HEK293T (cell line): ENCODE data around the gene ATG14.
"Not testable (repeated sequence)": the region's sequence is repeated elsewhere in the genome, so short reads cannot be mapped to it uniquely, and the experiment has no call there.

ENCODE experiments used
- CTCF ChIA-PET: fragments of 350-600 bp; formaldehyde crosslinking; extraction: SDS; loops from one replicate; lab custom pipeline; 2021; ENCODE audit warnings: antibody characterized with exemption, inconsistent platforms; lab: Yijun Ruan, JAX
- POLR2A ChIA-PET: fragments of 350-600 bp; formaldehyde crosslinking; extraction: SDS; loops from one replicate; lab custom pipeline; 2020; ENCODE audit warnings: antibody characterized with exemption, inconsistent platforms; lab: Yijun Ruan, JAX
- DNase-seq: peaks from one replicate; pipeline ENCODE4 v3.0.0; 2012; ENCODE audit warnings: mixed read lengths; ENCODE audit errors: extremely low spot score
- ARNT ChIP-seq: fragments of 450-650 bp; IDR thresholded peaks from 2 replicates; pipeline ENCODE4 v1.6.1; 2017; ENCODE audit warnings: mild to moderate bottlenecking
- BHLHE40 ChIP-seq: fragments of 450-650 bp; IDR thresholded peaks from 2 replicates; pipeline ENCODE4 v1.6.1; 2016; ENCODE audit warnings: mild to moderate bottlenecking, moderate library complexity, borderline replicate concordance
- CTBP1 ChIP-seq: fragments of 450-650 bp; IDR thresholded peaks from 2 replicates; pipeline ENCODE4 v1.6.1; 2016; ENCODE audit warnings: borderline replicate concordance
- ELF4 ChIP-seq: fragments of 450-650 bp; IDR thresholded peaks from 2 replicates; pipeline ENCODE4 v1.6.1; 2017; ENCODE audit warnings: antibody characterized with exemption
- FOXA1 ChIP-seq: fragments of 450-650 bp; IDR thresholded peaks from 2 replicates; pipeline ENCODE4 v1.6.1; 2016; ENCODE audit warnings: mild to moderate bottlenecking
- FOXK2 ChIP-seq: fragments of 450-650 bp; IDR thresholded peaks from 2 replicates; pipeline ENCODE4 v1.6.1; 2016; ENCODE audit warnings: mild to moderate bottlenecking
- FOXM1 ChIP-seq: fragments of 450-650 bp; IDR thresholded peaks from 2 replicates; pipeline ENCODE4 v1.6.1; 2017; ENCODE audit warnings: mild to moderate bottlenecking, borderline replicate concordance
- HDGF ChIP-seq: fragments of 450-650 bp; IDR thresholded peaks from 2 replicates; pipeline ENCODE4 v1.6.1; 2017; ENCODE audit warnings: antibody characterized with exemption, borderline replicate concordance
- L3MBTL2 ChIP-seq: fragments of 450-650 bp; conservative IDR thresholded peaks from 2 replicates; pipeline ENCODE4 v1.6.1; 2016; ENCODE audit warnings: mild to moderate bottlenecking
- LEF1 ChIP-seq: fragments of 450-650 bp; IDR thresholded peaks from 2 replicates; pipeline ENCODE4 v1.6.1; 2017; ENCODE audit warnings: mild to moderate bottlenecking, borderline replicate concordance
- NFRKB ChIP-seq: fragments of 450-650 bp; IDR thresholded peaks from 2 replicates; pipeline ENCODE4 v1.6.1; 2016; ENCODE audit warnings: mild to moderate bottlenecking, moderate library complexity
- PKNOX1 ChIP-seq: fragments of 450-650 bp; IDR thresholded peaks from 2 replicates; pipeline ENCODE4 v1.6.1; 2016
- SP1 ChIP-seq: fragments of 450-650 bp; IDR thresholded peaks from 2 replicates; pipeline ENCODE4 v1.6.1; 2017
- SUZ12 ChIP-seq: fragments of 450-650 bp; IDR thresholded peaks from 2 replicates; pipeline ENCODE4 v1.6.1; 2016; ENCODE audit warnings: mild to moderate bottlenecking
- TARDBP ChIP-seq: fragments of 450-650 bp; IDR thresholded peaks from 2 replicates; pipeline ENCODE4 v1.6.1; 2016
- ZNF384 ChIP-seq: fragments of 450-650 bp; IDR thresholded peaks from 2 replicates; pipeline ENCODE4 v1.6.1; 2016

Gene ATG14

GRCh38 chr14:55388160-55388559 is 23.5 kb downstream of the ATG14 start:
- no peak for DNase-seq
- ChIA-PET CTCF (no interaction called here), POLR2A (no interaction called here)
- TF ChIP-seq BHLHE40 (no peak), LEF1 (no peak), NFRKB (no peak), SP1 (no peak), HDGF (no peak), ELF4 (no peak), L3MBTL2 (no peak), FOXA1 (no peak), ARNT (no peak), SUZ12 (no peak), PKNOX1 (no peak), FOXK2 (no peak), FOXM1 (no peak)

GRCh38 chr14:55387121-55387520 is 24.5 kb downstream of the ATG14 start:
- ChIA-PET POLR2A (no interaction called here), CTCF (no interaction called here)
- no peak for DNase-seq
- TF ChIP-seq FOXM1 = no peak

GRCh38 chr14:55386037-55386808 is 25.4 kb downstream of the ATG14 start:
- no peak for DNase-seq
- ChIA-PET POLR2A (no interaction called here), CTCF (interaction anchor here (0.8 kb wide), 1 partner anchor 308 kb away, joined by 3 read pairs; no protein-coding TSS in a partner anchor)
- TF ChIP-seq SP1 = no peak
- no peak for TF ChIP-seq FOXK2
- no peak for TF ChIP-seq L3MBTL2
- TF ChIP-seq LEF1 = no peak
- TF ChIP-seq ZNF384 = no peak
- no peak for TF ChIP-seq CTBP1
- no peak for TF ChIP-seq ARNT
- no peak for TF ChIP-seq PKNOX1
- TF ChIP-seq NFRKB = no peak
- no peak for TF ChIP-seq FOXA1
- TF ChIP-seq TARDBP = no peak
- no peak for TF ChIP-seq FOXM1
- no peak for TF ChIP-seq HDGF
- no peak for TF ChIP-seq BHLHE40
- no peak for TF ChIP-seq ELF4
- no peak for TF ChIP-seq SUZ12

GRCh38 chr14:55384536-55384935 is 27.1 kb downstream of the ATG14 start:
- no peak for TF ChIP-seq TARDBP
- no peak for TF ChIP-seq LEF1
- POLR2A ChIA-PET = no interaction called here
- CTCF ChIA-PET = no interaction called here
- DNase-seq = no peak

- POLR2A ChIA-PET = no interaction called here
- TF ChIP-seq LEF1 = no peak
- no peak for DNase-seq
- CTCF ChIA-PET = interaction anchor here (0.6 kb wide), 1 partner anchor 928 kb away, joined by 5 read pairs; no protein-coding TSS in a partner anchor
Observed at GRCh38 chr14:55383541-55384140, 28.0 kb downstream of the ATG14 start.

- POLR2A ChIA-PET, CTCF ChIA-PET, DNase-seq: not testable (repeated sequence)
Observed at GRCh38 chr14:55383056-55383466, 28.6 kb downstream of the ATG14 start.

GRCh38 chr14:55382483-55382882 is 29.1 kb downstream of the ATG14 start:
- no peak for DNase-seq
- POLR2A ChIA-PET = no interaction called here

More at GRCh38 chr14:55382483-55382882, 29.1 kb downstream of the ATG14 start:
- CTCF ChIA-PET = no interaction called here
- TF ChIP-seq ELF4 (no peak), HDGF (no peak), NFRKB (no peak), FOXM1 (no peak), L3MBTL2 (no peak), PKNOX1 (no peak), FOXA1 (no peak), SUZ12 (no peak), ARNT (no peak), CTBP1 (no peak), BHLHE40 (no peak), TARDBP (no peak), LEF1 (no peak), SP1 (no peak), FOXK2 (no peak), ZNF384 (no peak)
